LNCAP (cell line): Measurements from ENCODE around the gene DDHD1.

Experiments used
- CTCF ChIP-seq: fragments of 450-650 bp; IDR thresholded peaks from 2 replicates; pipeline ENCODE4 v1.5.1; 2017; ENCODE audit warnings: mild to moderate bottlenecking

DDHD1 gene

GRCh38 chr14:53152887-53153701 lies at the start of gene DDHD1:
Gene DDHD1, minus strand, starts transcription at chr14:53153323. Its CDS starts 225 bp downstream, at chr14:53153098.
- no peak for TF ChIP-seq CTCF

GRCh38 chr14:53195949-53196348 lies 42.8 kb upstream of the DDHD1 start:
- no peak for TF ChIP-seq CTCF

GRCh38 chr14:53193193-53193592 lies 40.1 kb upstream of the DDHD1 start:
- TF ChIP-seq CTCF = no peak

- TF ChIP-seq CTCF = no peak
These were observed 39.1 kb upstream of the DDHD1 start for GRCh38 chr14:53192052-53192760.

GRCh38 chr14:53190938-53191337 lies 37.8 kb upstream of the DDHD1 start:
- TF ChIP-seq CTCF = no peak

GRCh38 chr14:53187921-53188463 lies 34.9 kb upstream of the DDHD1 start:
- TF ChIP-seq CTCF = no peak

GRCh38 chr14:53186532-53186931 lies 33.4 kb upstream of the DDHD1 start:
- TF ChIP-seq CTCF = no peak
